Sigmoid colon (tissue), 3 donors: ENCODE measurements around the gene RAB40B.

ENCODE experiments used
- CTCF ChIP-seq, 4 experiments: fragments of 450-650 bp in 3 of 4; fragments of 200-600 bp in 1 of 4; IDR thresholded peaks; one replicate each; pipeline ENCODE4 v1.5.1; 2016 to 2019; ENCODE audit warnings: antibody characterized with exemption in 4 of 4, mild to moderate bottlenecking in 3 of 4, moderate library complexity in 2 of 4
- POLR2A ChIP-seq, 2 donors: fragments of 450-650 bp; IDR thresholded peaks; one replicate each; pipeline ENCODE4 v1.6.1; 2016; ENCODE audit warnings: antibody characterized with exemption in 2 of 2, mild to moderate bottlenecking in 2 of 2, moderate library complexity in 2 of 2

- TF ChIP-seq CTCF (IDR thresholded peaks at IDR 0.05), result no peak
- no peak for TF ChIP-seq POLR2A (IDR thresholded peaks at IDR 0.05)
These were observed 61.6 kb downstream of the RAB40B start for GRCh38 chr17:82636626-82637598.
